IMR-90 (cell line): ENCODE data around the gene FNTB.

Source experiments
- CTCF ChIP-seq: conservative IDR thresholded peaks from 2 replicates; pipeline ENCODE4 v1.5.1; 2012; ENCODE audit warnings: mild to moderate bottlenecking, low read depth, low read length, improper control_type of control experiment
- MAFK ChIP-seq: IDR thresholded peaks from 2 replicates; pipeline ENCODE4 v1.6.1; 2012; ENCODE audit warnings: low read depth, low read length, improper control_type of control experiment
- POLR2A ChIP-seq: IDR thresholded peaks from 2 replicates; pipeline ENCODE4 v1.6.1; 2012; ENCODE audit warnings: mild to moderate bottlenecking, low read depth, low read length
- RAD21 ChIP-seq: IDR thresholded peaks from 2 replicates; pipeline ENCODE4 v1.6.1; 2012; ENCODE audit warnings: low read length, improper control_type of control experiment
- RFX5 ChIP-seq: IDR thresholded peaks from 2 replicates; pipeline ENCODE4 v1.8.0; 2012; ENCODE audit warnings: low read depth, mild to moderate bottlenecking, low read length, moderate library complexity
- USF2 ChIP-seq: fragments of 150-350 bp; IDR thresholded peaks from 2 replicates; pipeline ENCODE4 v1.6.1; 2017; ENCODE audit warnings: mild to moderate bottlenecking, antibody characterized with exemption, low read length, low read depth

GRCh38 chr14:65077318-65077717 is 90.6 kb downstream of the FNTB start:
- TF ChIP-seq CTCF (no peak), POLR2A (no peak), USF2 (no peak), RFX5 (no peak), RAD21 (no peak), MAFK (no peak)
